ENCODE results near the gene RGPD4. TPM values are rescaled to one million over a fixed set of nuclear protein-coding genes. Genes with fewer than 3 reads are reported as not detected.
"Not testable (repeated sequence)": the region's sequence is repeated elsewhere in the genome, so short reads cannot be mapped to it uniquely, and the experiment has no call there.

RGPD4 gene
- total RNA-seq, 1 donor from 2014 or later: not detected

- DNase-seq (ENCODE audit: low read depth) (no peak), FAIRE-seq (no peak)
- H3K27me3 Mint-ChIP-seq (ENCODE audit: low read depth, unreplicated experiment): no peaks in the 10 kb centered on the region
- Histone ChIP-seq H3K27ac (ENCODE audit: low read depth, low read length) (no peak overlapping the region), H3K4me1 (ENCODE audit: insufficient read depth, low read length) (no peaks in the 10 kb centered on the region), H3K27me3 (ENCODE audit: insufficient read depth, low read length) (no peaks in the 10 kb centered on the region), H3K36me3 (ENCODE audit: insufficient read depth, low read length) (no peaks in the 10 kb centered on the region), H3K4me2 (ENCODE audit: low read length) (no peak overlapping the region), H3K9ac (ENCODE audit: low read length) (no peak overlapping the region), H3K9me3 (ENCODE audit: insufficient read depth, low read depth, low read length) (no peaks in the 10 kb centered on the region), H4K20me1 (ENCODE audit: insufficient read depth, low read length) (no peaks in the 10 kb centered on the region), H3K4me3 (ENCODE audit: insufficient read depth, low read depth, low read length) (no peak overlapping the region), H3K79me2 (ENCODE audit: insufficient read depth, low read length) (no peaks in the 10 kb centered on the region), H2AFZ (ENCODE audit: low read depth, low read length) (no peak overlapping the region)
- no peaks in the 10 kb centered on the region for H3K36me3 Mint-ChIP-seq (ENCODE audit: low read depth, unreplicated experiment)
- TF ChIP-seq EZH2 (IDR thresholded peaks at IDR 0.05; ENCODE audit: insufficient read depth, low read length): no peak
- TF ChIP-seq CTCF (IDR thresholded peaks at IDR 0.05; ENCODE audit: insufficient read depth, low read depth, low read length): no peak
- H3K4me1 Mint-ChIP-seq (ENCODE audit: low read depth, unreplicated experiment): no peaks in the 10 kb centered on the region
- no peaks in the 10 kb centered on the region for H3K9me3 Mint-ChIP-seq (ENCODE audit: unreplicated experiment)
- H3K4me3 Mint-ChIP-seq (ENCODE audit: unreplicated experiment): no peak overlapping the region
- no peak overlapping the region for H3K27ac Mint-ChIP-seq (ENCODE audit: unreplicated experiment)
These were observed 2.1 kb upstream of the RGPD4 start for GRCh38 chr2:107824451-107825205.

- Histone ChIP-seq H3K27ac (ENCODE audit: low read depth, low read length) (no peak overlapping the region), H3K9ac (ENCODE audit: low read length) (no peak overlapping the region), H3K27me3 (ENCODE audit: insufficient read depth, low read length) (no peaks in the 10 kb centered on the region), H2AFZ (ENCODE audit: low read depth, low read length) (no peak overlapping the region), H3K4me3 (ENCODE audit: insufficient read depth, low read depth, low read length) (no peak overlapping the region), H3K4me1 (ENCODE audit: insufficient read depth, low read length) (no peaks in the 10 kb centered on the region), H4K20me1 (ENCODE audit: insufficient read depth, low read length) (no peaks in the 10 kb centered on the region), H3K36me3 (ENCODE audit: insufficient read depth, low read length) (no peaks in the 10 kb centered on the region), H3K4me2 (ENCODE audit: low read length) (no peak overlapping the region), H3K9me3 (ENCODE audit: insufficient read depth, low read depth, low read length) (no peaks in the 10 kb centered on the region), H3K79me2 (ENCODE audit: insufficient read depth, low read length) (no peaks in the 10 kb centered on the region)
- H3K4me3 Mint-ChIP-seq (ENCODE audit: unreplicated experiment): no peak overlapping the region
- FAIRE-seq: no peak
- no peak for DNase-seq (ENCODE audit: low read depth)
- no peaks in the 10 kb centered on the region for H3K9me3 Mint-ChIP-seq (ENCODE audit: unreplicated experiment)
- no peaks in the 10 kb centered on the region for H3K4me1 Mint-ChIP-seq (ENCODE audit: low read depth, unreplicated experiment)
- TF ChIP-seq EZH2 (IDR thresholded peaks at IDR 0.05; ENCODE audit: insufficient read depth, low read length) (no peak), CTCF (IDR thresholded peaks at IDR 0.05; ENCODE audit: insufficient read depth, low read depth, low read length) (no peak)
- no peaks in the 10 kb centered on the region for H3K36me3 Mint-ChIP-seq (ENCODE audit: low read depth, unreplicated experiment)
- no peaks in the 10 kb centered on the region for H3K27me3 Mint-ChIP-seq (ENCODE audit: low read depth, unreplicated experiment)
- H3K27ac Mint-ChIP-seq (ENCODE audit: unreplicated experiment): no peak overlapping the region
These were observed 1.5 kb upstream of the RGPD4 start for GRCh38 chr2:107825206-107825563.

GRCh38 chr2:107829514-107829913 lies 2.8 kb downstream of the RGPD4 start:
- not testable (repeated sequence) for H3K27me3 Mint-ChIP-seq (ENCODE audit: low read depth, unreplicated experiment); H3K9me3 ChIP-seq (ENCODE audit: insufficient read depth, low read depth, low read length); H2AFZ ChIP-seq (ENCODE audit: low read depth, low read length); H3K4me1 Mint-ChIP-seq (ENCODE audit: low read depth, unreplicated experiment); H3K27me3 ChIP-seq (ENCODE audit: insufficient read depth, low read length); H3K4me2 ChIP-seq (ENCODE audit: low read length); H3K36me3 Mint-ChIP-seq (ENCODE audit: low read depth, unreplicated experiment); DNase-seq (ENCODE audit: low read depth); H3K4me1 ChIP-seq (ENCODE audit: insufficient read depth, low read length); H4K20me1 ChIP-seq (ENCODE audit: insufficient read depth, low read length); H3K9me3 Mint-ChIP-seq (ENCODE audit: unreplicated experiment); H3K4me3 Mint-ChIP-seq (ENCODE audit: unreplicated experiment); H3K27ac ChIP-seq (ENCODE audit: low read depth, low read length); FAIRE-seq; H3K36me3 ChIP-seq (ENCODE audit: insufficient read depth, low read length); H3K79me2 ChIP-seq (ENCODE audit: insufficient read depth, low read length); H3K4me3 ChIP-seq (ENCODE audit: insufficient read depth, low read depth, low read length); H3K27ac Mint-ChIP-seq (ENCODE audit: unreplicated experiment); H3K9ac ChIP-seq (ENCODE audit: low read length)

- not testable (repeated sequence) for H2AFZ ChIP-seq (ENCODE audit: low read depth, low read length); H3K9me3 ChIP-seq (ENCODE audit: insufficient read depth, low read depth, low read length); H3K4me3 Mint-ChIP-seq (ENCODE audit: unreplicated experiment); H3K4me1 ChIP-seq (ENCODE audit: insufficient read depth, low read length); H3K4me1 Mint-ChIP-seq (ENCODE audit: low read depth, unreplicated experiment); H3K27ac Mint-ChIP-seq (ENCODE audit: unreplicated experiment); H3K36me3 ChIP-seq (ENCODE audit: insufficient read depth, low read length); DNase-seq (ENCODE audit: low read depth); H3K9me3 Mint-ChIP-seq (ENCODE audit: unreplicated experiment); H4K20me1 ChIP-seq (ENCODE audit: insufficient read depth, low read length); H3K4me2 ChIP-seq (ENCODE audit: low read length); H3K9ac ChIP-seq (ENCODE audit: low read length); H3K36me3 Mint-ChIP-seq (ENCODE audit: low read depth, unreplicated experiment); H3K27me3 Mint-ChIP-seq (ENCODE audit: low read depth, unreplicated experiment); H3K4me3 ChIP-seq (ENCODE audit: insufficient read depth, low read depth, low read length); FAIRE-seq; H3K27ac ChIP-seq (ENCODE audit: low read depth, low read length); H3K27me3 ChIP-seq (ENCODE audit: insufficient read depth, low read length); H3K79me2 ChIP-seq (ENCODE audit: insufficient read depth, low read length)
These were observed 6.5 kb downstream of the RGPD4 start for GRCh38 chr2:107833152-107833551.

- H3K9ac ChIP-seq (ENCODE audit: low read length); H2AFZ ChIP-seq (ENCODE audit: low read depth, low read length); FAIRE-seq: not testable (repeated sequence)
These were observed 6.9 kb downstream of the RGPD4 start for GRCh38 chr2:107833618-107834017.

More at GRCh38 chr2:107833618-107834017, 6.9 kb downstream of the RGPD4 start:
- H3K27ac ChIP-seq (ENCODE audit: low read depth, low read length); H3K4me1 ChIP-seq (ENCODE audit: insufficient read depth, low read length); H3K9me3 Mint-ChIP-seq (ENCODE audit: unreplicated experiment); H3K27me3 Mint-ChIP-seq (ENCODE audit: low read depth, unreplicated experiment); H3K36me3 ChIP-seq (ENCODE audit: insufficient read depth, low read length); H3K36me3 Mint-ChIP-seq (ENCODE audit: low read depth, unreplicated experiment); H3K4me3 Mint-ChIP-seq (ENCODE audit: unreplicated experiment); H3K4me1 Mint-ChIP-seq (ENCODE audit: low read depth, unreplicated experiment); H3K4me2 ChIP-seq (ENCODE audit: low read length); H4K20me1 ChIP-seq (ENCODE audit: insufficient read depth, low read length); H3K27ac Mint-ChIP-seq (ENCODE audit: unreplicated experiment); H3K79me2 ChIP-seq (ENCODE audit: insufficient read depth, low read length); H3K27me3 ChIP-seq (ENCODE audit: insufficient read depth, low read length); H3K4me3 ChIP-seq (ENCODE audit: insufficient read depth, low read depth, low read length); DNase-seq (ENCODE audit: low read depth); H3K9me3 ChIP-seq (ENCODE audit: insufficient read depth, low read depth, low read length): not testable (repeated sequence)

Data from astrocyte (in vitro differentiated cells and primary cell).